Putamen (tissue), 1 donor: ENCODE results near the gene BLTP3A.

Source experiments
- DNase-seq: peaks from one replicate; pipeline ENCODE4 v3.0.0-alpha.2; 2016; ENCODE audit warnings: low spot score

Gene BLTP3A

GRCh38 chr6:34832942-34833341 is 41.1 kb downstream of the BLTP3A start:
- no peak for DNase-seq

- DNase-seq, result no peak
Observed at GRCh38 chr6:34834789-34835518, 43.1 kb downstream of the BLTP3A start.

GRCh38 chr6:34836008-34836407 is 44.1 kb downstream of the BLTP3A start:
- peak; percentile 7 for DNase-seq

- DNase-seq, result no peak
Observed at GRCh38 chr6:34836451-34836850, 44.6 kb downstream of the BLTP3A start.

- no peak for DNase-seq
Observed at GRCh38 chr6:34837528-34837927, 45.6 kb downstream of the BLTP3A start.

GRCh38 chr6:34839666-34840352 is 47.9 kb downstream of the BLTP3A start:
- DNase-seq, result no peak
